Measurements from ENCODE around the gene CACNA1I. TPM values are rescaled to one million over a fixed set of nuclear protein-coding genes. Genes with fewer than 3 reads are reported as not detected.

The CACNA1I gene
- polyA plus RNA-seq, 3 donors = 0.04 to 0.09 (median 0.09) TPM

- DNase-seq = no peak
Measured at GRCh38 chr22:39567135-39567946, 3.2 kb upstream of the CACNA1I start.

- no peak for DNase-seq
Measured at GRCh38 chr22:39568278-39568981, 2.1 kb upstream of the CACNA1I start.

- DNase-seq = no peak
Measured at GRCh38 chr22:39569066-39569465, 1.5 kb upstream of the CACNA1I start.

- DNase-seq = no peak
Measured at GRCh38 chr22:39570226-39570625, 327 bp upstream of the CACNA1I start.

GRCh38 chr22:39571538-39571937 lies 985 bp downstream of the CACNA1I start:
- no peak for DNase-seq

- no peak for DNase-seq
Measured at GRCh38 chr22:39574779-39575551, 4.4 kb downstream of the CACNA1I start.

GRCh38 chr22:39575552-39575825 lies 4.9 kb downstream of the CACNA1I start:
- DNase-seq = no peak

GRCh38 chr22:39576027-39576426 lies 5.5 kb downstream of the CACNA1I start:
- DNase-seq = no peak

- DNase-seq = no peak
Measured at GRCh38 chr22:39577366-39577765, 6.8 kb downstream of the CACNA1I start.

- no peak for DNase-seq
Measured at GRCh38 chr22:39577900-39578299, 7.3 kb downstream of the CACNA1I start.

GRCh38 chr22:39580006-39580441 lies 9.5 kb downstream of the CACNA1I start:
- no peak for DNase-seq

- DNase-seq = no peak
Measured at GRCh38 chr22:39580795-39581194, 10.2 kb downstream of the CACNA1I start.

GRCh38 chr22:39581303-39581702 lies 10.8 kb downstream of the CACNA1I start:
- no peak for DNase-seq

- DNase-seq = no peak
Measured at GRCh38 chr22:39583066-39583667, 12.6 kb downstream of the CACNA1I start.

- DNase-seq = no peak
Measured at GRCh38 chr22:39589875-39590274, 19.3 kb downstream of the CACNA1I start.

- DNase-seq = no peak
Measured at GRCh38 chr22:39592081-39593065, 21.8 kb downstream of the CACNA1I start.

GRCh38 chr22:39593066-39593930 lies 22.7 kb downstream of the CACNA1I start:
- no peak for DNase-seq

GRCh38 chr22:39593931-39594285 lies 23.4 kb downstream of the CACNA1I start:
- no peak for DNase-seq

GRCh38 chr22:39594411-39594810 lies 23.9 kb downstream of the CACNA1I start:
- DNase-seq = no peak

- DNase-seq = no peak
Measured at GRCh38 chr22:39595622-39596172, 25.1 kb downstream of the CACNA1I start.

Data from renal pelvis (tissue), 4 donors.